ENCODE results near the gene CA7.

GRCh38 chr16:66871840-66872239, 27.6 kb downstream of the CA7 start:
- TF ChIP-seq CTCF (IDR thresholded peaks at IDR 0.05) (no peak), POLR2AphosphoS5 (IDR thresholded peaks at IDR 0.05) (no peak)
